ENCODE measurements around the gene ZNF30. TPM values are rescaled to one million over a fixed set of nuclear protein-coding genes. Genes with fewer than 3 reads are reported as not detected.

ZNF30 gene
- 1.8 and 2.8 TPM in 2 replicates for total RNA-seq

GRCh38 chr19:34926685-34927375 is at the start of gene ZNF30:
ZNF30 (plus strand) TSS chr19:34926903; CDS start chr19:34929948, 3,045 bp downstream.

GRCh38 chr19:34963573-34964406 is 37.1 kb downstream of the ZNF30 start, which contains the start of gene ZNF792:
ZNF792 (minus strand) TSS chr19:34964229; CDS start chr19:34963662, 567 bp downstream.

Other genes with a start within 250 kb of the ZNF30 start
- gene SCGB2B2, start 249.7 kb upstream of the ZNF30 start, total RNA-seq, result 0.17 and 0.33 TPM in 2 replicates
- gene ZNF302, start 249.2 kb upstream of the ZNF30 start, total RNA-seq, result 15.8 and 16.2 TPM in 2 replicates
- gene ZNF181, start 192.7 kb upstream of the ZNF30 start, total RNA-seq, result 9.0 and 16.9 TPM in 2 replicates
- 5.6 and 5.8 TPM in 2 replicates for gene ZNF599, start 153.7 kb upstream of the ZNF30 start, total RNA-seq
- 5.4 and 6.7 TPM in 2 replicates for gene ZNF792, start 37.3 kb downstream of the ZNF30 start, total RNA-seq
- 31.7 and 46.6 TPM in 2 replicates for gene GRAMD1A, start 73.4 kb downstream of the ZNF30 start, total RNA-seq
- gene SCN1B, start 103.6 kb downstream of the ZNF30 start, total RNA-seq, result 10.6 and 15.9 TPM in 2 replicates
- 0.07 TPM in 1 of 2 replicates, not detected in the other for gene HPN, start 114.8 kb downstream of the ZNF30 start, total RNA-seq
- not detected in 2 replicates for gene FXYD3, start 188.9 kb downstream of the ZNF30 start, total RNA-seq
- 0.59 and 1.5 TPM in 2 replicates for gene LGI4, start 208.2 kb downstream of the ZNF30 start, total RNA-seq
- 4.2 TPM in 2 replicates for gene FXYD1, start 211.9 kb downstream of the ZNF30 start, total RNA-seq
- gene FXYD7, start 216.4 kb downstream of the ZNF30 start, total RNA-seq, result not detected in 2 replicates
- gene FXYD5, start 227.8 kb downstream of the ZNF30 start, total RNA-seq, result 29.7 and 48.7 TPM in 2 replicates